CD8-positive, alpha-beta memory T cell (primary cell): ENCODE measurements around the gene TCF4. TPM values are rescaled to one million over a fixed set of nuclear protein-coding genes. Genes with fewer than 3 reads are reported as not detected.

Experiments
- CTCF ChIA-PET: fragments of 350-600 bp; sonication (Branson Sonifier 250); formaldehyde crosslinking; loops from one replicate; lab custom pipeline; 2021; ENCODE audit warnings: antibody characterized with exemption; lab: Charles Lee
- POLR2A ChIA-PET: fragments of 350-600 bp; sonication (Branson Sonifier 250); formaldehyde crosslinking; loops from one replicate; lab custom pipeline; 2021; ENCODE audit warnings: antibody characterized with exemption; lab: Charles Lee
- DNase-seq, 5 donors: peaks; one replicate each; pipeline versions ENCODE4 v3.0.0 to v3.0.0-alpha.2; 2020 to 2022; ENCODE audit warnings: mixed read lengths in 1 of 5
- H3K27ac ChIP-seq: one replicate; pipeline ENCODE4 v1.7.0; 2013; ENCODE audit warnings: low read depth, mild to moderate bottlenecking, low read length, moderate library complexity
- H3K27me3 ChIP-seq: 2 replicates; pipeline ENCODE4 v1.7.0; 2013; ENCODE audit warnings: low read length, mild to moderate bottlenecking; ENCODE audit not compliant: insufficient read depth, poor library complexity, severe bottlenecking
- H3K36me3 ChIP-seq: 2 replicates; pipeline ENCODE4 v1.7.0; 2013; ENCODE audit warnings: mild to moderate bottlenecking, low read length, moderate library complexity; ENCODE audit not compliant: insufficient read depth
- H3K4me1 ChIP-seq: 2 replicates; pipeline ENCODE4 v1.7.0; 2013; ENCODE audit warnings: mild to moderate bottlenecking, low read length, moderate library complexity; ENCODE audit not compliant: insufficient read depth
- H3K4me3 ChIP-seq: 2 replicates; pipeline ENCODE4 v1.7.0; 2013; ENCODE audit warnings: mild to moderate bottlenecking, low read length
- H3K9me3 ChIP-seq: 2 replicates; pipeline ENCODE4 v1.7.0; 2013; ENCODE audit warnings: mild to moderate bottlenecking, low read length
- H3K27ac Mint-ChIP-seq, 8 donors: one replicate each; pipeline ENCODE4 v1.8.0; 2020 to 2021; ENCODE audit warnings: mixed read lengths in 8 of 8, mild to moderate bottlenecking in 6 of 8, inconsistent platforms in 3 of 8, moderate library complexity in 3 of 8
- H3K27me3 Mint-ChIP-seq, 2 donors: one replicate each; pipeline ENCODE4 v1.8.0; 2020 to 2021; ENCODE audit warnings: mixed read lengths in 2 of 2, mild to moderate bottlenecking in 1 of 2, moderate library complexity in 1 of 2
- H3K36me3 Mint-ChIP-seq, 3 donors: one replicate each; pipeline ENCODE4 v1.8.0; 2020 to 2021; ENCODE audit warnings: mixed read lengths in 3 of 3, inconsistent platforms in 1 of 3, mild to moderate bottlenecking in 1 of 3
- H3K4me1 Mint-ChIP-seq, 3 donors: one replicate each; pipeline ENCODE4 v1.8.0; 2020 to 2021; ENCODE audit warnings: mixed read lengths in 3 of 3, inconsistent platforms in 1 of 3, mild to moderate bottlenecking in 1 of 3
- H3K4me3 Mint-ChIP-seq, 7 donors: one replicate each; pipeline ENCODE4 v1.8.0; 2020 to 2021; ENCODE audit warnings: mixed read lengths in 7 of 7, mild to moderate bottlenecking in 6 of 7, moderate library complexity in 4 of 7, inconsistent platforms in 2 of 7
- H3K9me3 Mint-ChIP-seq, 5 donors: one replicate each; pipeline ENCODE4 v1.8.0; 2020 to 2022; ENCODE audit warnings: mixed read lengths in 5 of 5, mild to moderate bottlenecking in 3 of 5, moderate library complexity in 2 of 5, inconsistent platforms in 1 of 5
- polyA plus RNA-seq: library from polyadenylated mRNA; unstranded; fragments of 300-500 nt; fragmentation: Illumina TruSeq; gene quantifications from one replicate; pipeline ENCODE4 v1.2.3, GENCODE V29; 2021
- total RNA-seq, 2 experiments: library from RNA; stranded (reverse); gene quantifications; one replicate each; pipeline ENCODE4 v1.2.3, GENCODE V29; 2021

Gene TCF4
- total and polyA plus RNA-seq, 3 experiments from 2014 or later = 0.18 to 0.62 (median 0.47) TPM

GRCh38 chr18:55275039-55275901, 312.7 kb downstream of the TCF4 start:
- no peak overlapping the region for H3K4me3 ChIP-seq
- H3K36me3 Mint-ChIP-seq = no peaks in the 10 kb centered on the region
- H3K9me3 Mint-ChIP-seq = peaks cover 0 to 4% (median 3%) of the 10 kb centered on the region in 5 donors
- H3K36me3 ChIP-seq = no peaks in the 10 kb centered on the region
- no peak overlapping the region for H3K27ac ChIP-seq
- no peaks in the 10 kb centered on the region for H3K27me3 ChIP-seq
- H3K4me1 Mint-ChIP-seq = no peaks in the 10 kb centered on the region
- H3K9me3 ChIP-seq = no peaks in the 10 kb centered on the region
- no peaks in the 10 kb centered on the region for H3K4me1 ChIP-seq
- POLR2A ChIA-PET = no interaction called here
- H3K27ac Mint-ChIP-seq = no peak overlapping the region
- CTCF ChIA-PET = interaction anchor here (0.9 kb wide), 1 partner anchor 83 kb away, joined by 3 read pairs; no protein-coding TSS in a partner anchor
- DNase-seq = no peak
- no peak overlapping the region for H3K4me3 Mint-ChIP-seq
- no peaks in the 10 kb centered on the region for H3K27me3 Mint-ChIP-seq

- ChIA-PET POLR2A (no interaction called here), CTCF (no interaction called here)
- no peaks in the 10 kb centered on the region for H3K27me3 ChIP-seq
- Mint-ChIP-seq H3K9me3 (peaks cover 0 to 3% (median 0%) of the 10 kb centered on the region in 5 donors), H3K27ac (no peak overlapping the region), H3K36me3 (no peaks in the 10 kb centered on the region), H3K27me3 (peaks cover 0 to 2% of the 10 kb centered on the region in 2 donors), H3K4me3 (no peak overlapping the region), H3K4me1 (no peaks in the 10 kb centered on the region)
- no peaks in the 10 kb centered on the region for H3K9me3 ChIP-seq
- H3K4me3 ChIP-seq = no peak overlapping the region
- H3K4me1 ChIP-seq = no peaks in the 10 kb centered on the region
- no peak for DNase-seq
- no peak overlapping the region for H3K27ac ChIP-seq
- H3K36me3 ChIP-seq = no peaks in the 10 kb centered on the region
These were observed 315.3 kb downstream of the TCF4 start for GRCh38 chr18:55272510-55273243.

- ChIA-PET POLR2A (no interaction called here), CTCF (no interaction called here)
- H3K4me3 Mint-ChIP-seq = no peak overlapping the region
- DNase-seq = no peak
- no peaks in the 10 kb centered on the region for H3K4me1 ChIP-seq
- no peaks in the 10 kb centered on the region for H3K9me3 ChIP-seq
- peaks cover 0 to 3% (median 0%) of the 10 kb centered on the region in 5 donors for H3K9me3 Mint-ChIP-seq
- H3K27ac ChIP-seq = no peak overlapping the region
- no peak overlapping the region for H3K4me3 ChIP-seq
- no peak overlapping the region for H3K27ac Mint-ChIP-seq
- no peaks in the 10 kb centered on the region for H3K27me3 ChIP-seq
- no peaks in the 10 kb centered on the region for H3K36me3 ChIP-seq
- no peaks in the 10 kb centered on the region for H3K36me3 Mint-ChIP-seq
- H3K27me3 Mint-ChIP-seq = peaks cover 0 to 2% of the 10 kb centered on the region in 2 donors
- H3K4me1 Mint-ChIP-seq = no peaks in the 10 kb centered on the region
These were observed 318.4 kb downstream of the TCF4 start for GRCh38 chr18:55269622-55270021.

GRCh38 chr18:55268628-55269275, 319.2 kb downstream of the TCF4 start:
- H3K27me3 ChIP-seq = no peaks in the 10 kb centered on the region
- ChIA-PET CTCF (no interaction called here), POLR2A (no interaction called here)
- H3K9me3 ChIP-seq = no peaks in the 10 kb centered on the region
- no peaks in the 10 kb centered on the region for H3K36me3 ChIP-seq
- H3K4me3 Mint-ChIP-seq = no peak overlapping the region
- no peaks in the 10 kb centered on the region for H3K4me1 ChIP-seq
- peaks cover 0 to 3% (median 0%) of the 10 kb centered on the region in 5 donors for H3K9me3 Mint-ChIP-seq
- no peak overlapping the region for H3K27ac ChIP-seq
- no peak overlapping the region for H3K4me3 ChIP-seq
- H3K27me3 Mint-ChIP-seq = peaks cover 0 to 2% of the 10 kb centered on the region in 2 donors
- H3K27ac Mint-ChIP-seq = no peak overlapping the region
- no peak for DNase-seq
- H3K36me3 Mint-ChIP-seq = no peaks in the 10 kb centered on the region
- no peaks in the 10 kb centered on the region for H3K4me1 Mint-ChIP-seq

GRCh38 chr18:55268151-55268601, 319.8 kb downstream of the TCF4 start:
- Mint-ChIP-seq H3K27ac (no peak overlapping the region), H3K36me3 (no peaks in the 10 kb centered on the region), H3K4me1 (no peaks in the 10 kb centered on the region), H3K27me3 (peaks cover 0 to 2% of the 10 kb centered on the region in 2 donors), H3K4me3 (no peak overlapping the region), H3K9me3 (peaks cover 0 to 3% (median 0%) of the 10 kb centered on the region in 5 donors)
- no peak overlapping the region for H3K27ac ChIP-seq
- no peaks in the 10 kb centered on the region for H3K36me3 ChIP-seq
- H3K27me3 ChIP-seq = no peaks in the 10 kb centered on the region
- H3K9me3 ChIP-seq = no peaks in the 10 kb centered on the region
- ChIA-PET POLR2A (no interaction called here), CTCF (no interaction called here)
- H3K4me1 ChIP-seq = no peaks in the 10 kb centered on the region
- no peak overlapping the region for H3K4me3 ChIP-seq
- DNase-seq = no peak

- H3K27ac ChIP-seq = no peak overlapping the region
These were observed 321.0 kb downstream of the TCF4 start for GRCh38 chr18:55266981-55267380.

GRCh38 chr18:55265984-55266383, 322.0 kb downstream of the TCF4 start:
- POLR2A ChIA-PET = no interaction called here
- no peak overlapping the region for H3K4me3 Mint-ChIP-seq
- H3K27me3 Mint-ChIP-seq = peaks cover 0 to 2% of the 10 kb centered on the region in 2 donors
- H3K9me3 Mint-ChIP-seq = no peaks in the 10 kb centered on the region
- H3K4me1 ChIP-seq = no peaks in the 10 kb centered on the region
- no peaks in the 10 kb centered on the region for H3K36me3 Mint-ChIP-seq
- H3K27me3 ChIP-seq = no peaks in the 10 kb centered on the region
- no peaks in the 10 kb centered on the region for H3K4me1 Mint-ChIP-seq
- H3K27ac Mint-ChIP-seq = no peak overlapping the region
- H3K36me3 ChIP-seq = no peaks in the 10 kb centered on the region
- DNase-seq = no peak
- CTCF ChIA-PET = no interaction called here
- no peak overlapping the region for H3K4me3 ChIP-seq
- no peaks in the 10 kb centered on the region for H3K9me3 ChIP-seq
- H3K27ac ChIP-seq = no peak overlapping the region

More at GRCh38 chr18:55266981-55267380, 321.0 kb downstream of the TCF4 start:
- Histone ChIP-seq H3K36me3 (no peaks in the 10 kb centered on the region), H3K27me3 (no peaks in the 10 kb centered on the region), H3K4me3 (no peak overlapping the region), H3K4me1 (no peaks in the 10 kb centered on the region), H3K9me3 (no peaks in the 10 kb centered on the region)
- Mint-ChIP-seq H3K4me1 (no peaks in the 10 kb centered on the region), H3K36me3 (no peaks in the 10 kb centered on the region), H3K4me3 (no peak overlapping the region), H3K27ac (no peak overlapping the region), H3K9me3 (peaks cover 0 to 3% (median 0%) of the 10 kb centered on the region in 5 donors), H3K27me3 (peaks cover 0 to 2% of the 10 kb centered on the region in 2 donors)
- DNase-seq = no peak
- ChIA-PET POLR2A (no interaction called here), CTCF (no interaction called here)
